ENCODE results near the gene FAM111A. TPM values are rescaled to one million over a fixed set of nuclear protein-coding genes. Genes with fewer than 3 reads are reported as not detected.

Gene FAM111A
- total RNA-seq, 2 donors from 2014 or later: 4.5 to 9.5 TPM

DNA sequence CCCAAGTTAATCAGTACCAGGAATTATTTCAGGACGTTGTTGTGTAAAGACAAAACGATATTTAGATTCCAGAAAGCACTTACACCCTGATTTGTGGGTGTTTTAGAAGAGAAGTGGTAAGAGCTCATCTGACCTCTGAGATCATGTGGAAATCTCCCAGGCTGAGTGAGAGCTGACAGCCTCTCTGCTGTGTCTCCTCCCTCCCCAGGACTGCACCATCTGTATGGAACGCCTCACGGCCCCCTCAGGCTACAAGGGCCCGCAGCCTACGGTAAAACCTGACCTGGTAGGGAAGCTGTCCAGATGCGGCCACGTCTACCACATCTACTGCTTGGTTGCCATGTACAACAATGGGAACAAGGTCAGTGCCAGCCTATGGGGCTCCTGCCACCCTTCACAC, 49.2 kb downstream of the FAM111A start:
- H3K4me3 ChIP-seq: no peak overlapping the region
- H3K36me3 ChIP-seq: no peaks in the 10 kb centered on the region
- no peaks in the 10 kb centered on the region for H3K9me3 ChIP-seq
- H3K27ac ChIP-seq: no peak overlapping the region
- no peaks in the 10 kb centered on the region for H3K27me3 ChIP-seq
- H3K4me1 ChIP-seq: peaks cover 0 to 11% of the 10 kb centered on the region in 2 donors
- TF ChIP-seq, protein P1, sequence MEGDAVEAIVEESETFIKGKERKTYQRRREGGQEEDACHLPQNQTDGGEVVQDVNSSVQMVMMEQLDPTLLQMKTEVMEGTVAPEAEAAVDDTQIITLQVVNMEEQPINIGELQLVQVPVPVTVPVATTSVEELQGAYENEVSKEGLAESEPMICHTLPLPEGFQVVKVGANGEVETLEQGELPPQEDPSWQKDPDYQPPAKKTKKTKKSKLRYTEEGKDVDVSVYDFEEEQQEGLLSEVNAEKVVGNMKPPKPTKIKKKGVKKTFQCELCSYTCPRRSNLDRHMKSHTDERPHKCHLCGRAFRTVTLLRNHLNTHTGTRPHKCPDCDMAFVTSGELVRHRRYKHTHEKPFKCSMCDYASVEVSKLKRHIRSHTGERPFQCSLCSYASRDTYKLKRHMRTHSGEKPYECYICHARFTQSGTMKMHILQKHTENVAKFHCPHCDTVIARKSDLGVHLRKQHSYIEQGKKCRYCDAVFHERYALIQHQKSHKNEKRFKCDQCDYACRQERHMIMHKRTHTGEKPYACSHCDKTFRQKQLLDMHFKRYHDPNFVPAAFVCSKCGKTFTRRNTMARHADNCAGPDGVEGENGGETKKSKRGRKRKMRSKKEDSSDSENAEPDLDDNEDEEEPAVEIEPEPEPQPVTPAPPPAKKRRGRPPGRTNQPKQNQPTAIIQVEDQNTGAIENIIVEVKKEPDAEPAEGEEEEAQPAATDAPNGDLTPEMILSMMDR (IDR thresholded peaks at IDR 0.05): no peak
- no peak for DNase-seq (ENCODE audit: low spot score)

DNA sequence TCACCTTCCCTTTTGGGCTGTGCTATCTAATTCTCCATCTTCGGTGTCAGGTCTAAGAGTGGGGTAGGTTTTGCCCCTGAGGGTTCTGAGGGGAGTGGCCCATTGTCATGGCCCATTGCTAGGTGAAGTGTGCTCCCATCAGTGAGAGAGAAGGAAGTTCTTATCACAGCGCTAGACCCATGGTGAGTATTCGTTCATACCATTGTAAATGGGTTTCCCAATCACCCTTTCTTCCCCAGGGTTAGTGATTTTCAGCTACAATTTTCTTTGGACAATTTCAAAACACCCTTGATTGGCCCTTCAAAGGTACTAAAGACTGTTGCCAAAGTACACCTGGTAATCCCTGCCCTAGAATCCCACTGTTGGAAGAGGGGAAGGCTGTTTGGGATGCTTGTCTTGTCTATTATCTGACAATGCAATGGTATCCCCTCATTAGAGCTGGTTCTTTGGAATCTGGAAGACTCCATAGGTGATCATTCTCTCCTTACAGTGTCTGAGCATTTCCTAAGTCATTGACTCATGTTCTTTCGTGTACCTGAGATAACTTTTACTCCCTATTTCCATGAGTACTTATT, 49.9 kb downstream of the FAM111A start:
- Histone ChIP-seq H3K27me3 (no peaks in the 10 kb centered on the region), H3K4me3 (no peak overlapping the region), H3K9me3 (no peaks in the 10 kb centered on the region), H3K4me1 (peaks cover 0 to 8% of the 10 kb centered on the region in 2 donors), H3K36me3 (no peaks in the 10 kb centered on the region), H3K27ac (no peak overlapping the region)
- TF ChIP-seq, protein P1 (IDR thresholded peaks at IDR 0.05): no peak
- no peak for DNase-seq (ENCODE audit: low spot score)

- H3K9me3 ChIP-seq: no peaks in the 10 kb centered on the region
- H3K27ac ChIP-seq: no peak overlapping the region
- no peak for DNase-seq (ENCODE audit: low spot score)
- no peak overlapping the region for H3K4me3 ChIP-seq
- H3K36me3 ChIP-seq: no peaks in the 10 kb centered on the region
- TF ChIP-seq, protein P1 (IDR thresholded peaks at IDR 0.05): no peak
- H3K27me3 ChIP-seq: no peaks in the 10 kb centered on the region
- peaks cover 0 to 10% of the 10 kb centered on the region in 2 donors for H3K4me1 ChIP-seq
Measured at GRCh38 chr11:59193587-59194130, 51.0 kb downstream of the FAM111A start.

DNA sequence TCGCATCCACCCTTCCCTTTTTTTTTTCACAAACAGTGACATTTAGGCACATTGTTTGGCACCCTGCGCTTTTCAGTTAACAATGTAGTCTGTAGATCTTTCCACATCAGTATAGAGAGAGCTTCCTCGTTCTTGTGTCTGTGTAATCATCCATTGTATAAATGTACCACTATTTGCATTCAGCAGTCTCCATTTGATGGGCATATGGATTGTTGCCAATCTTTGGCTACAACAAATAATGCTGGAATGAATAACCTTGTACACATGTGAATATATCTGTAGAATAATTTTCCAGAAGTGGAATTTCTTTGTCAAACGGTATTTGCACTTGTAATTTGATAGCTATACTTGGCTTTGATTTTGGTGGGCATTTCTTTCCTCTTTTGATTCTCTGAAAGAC, 52.9 kb downstream of the FAM111A start:
- no peak for DNase-seq (ENCODE audit: low spot score)
- H3K4me3 ChIP-seq: no peak overlapping the region
- peaks cover 0 to 12% of the 10 kb centered on the region in 2 donors for H3K4me1 ChIP-seq
- no peaks in the 10 kb centered on the region for H3K27me3 ChIP-seq
- no peak overlapping the region for H3K27ac ChIP-seq
- H3K36me3 ChIP-seq: no peaks in the 10 kb centered on the region
- TF ChIP-seq, protein P1 (IDR thresholded peaks at IDR 0.05): no peak
- H3K9me3 ChIP-seq: no peaks in the 10 kb centered on the region

- peaks cover 0 to 12% of the 10 kb centered on the region in 2 donors for H3K4me1 ChIP-seq
- no peaks in the 10 kb centered on the region for H3K27me3 ChIP-seq
- H3K4me3 ChIP-seq: no peak overlapping the region
- TF ChIP-seq, protein P1 (IDR thresholded peaks at IDR 0.05): no peak
- DNase-seq (ENCODE audit: low spot score): no peak
- no peaks in the 10 kb centered on the region for H3K36me3 ChIP-seq
- H3K9me3 ChIP-seq: no peaks in the 10 kb centered on the region
- no peak overlapping the region for H3K27ac ChIP-seq
Measured at GRCh38 chr11:59196777-59197176, 54.1 kb downstream of the FAM111A start.

- Histone ChIP-seq H3K4me1 (peaks cover 0 to 12% of the 10 kb centered on the region in 2 donors), H3K9me3 (no peaks in the 10 kb centered on the region), H3K4me3 (no peak overlapping the region), H3K27me3 (no peaks in the 10 kb centered on the region), H3K27ac (no peak overlapping the region), H3K36me3 (no peaks in the 10 kb centered on the region)
- DNase-seq (ENCODE audit: low spot score): peak; percentile 73
- TF ChIP-seq, protein P1 (IDR thresholded peaks at IDR 0.05): no peak
Measured at GRCh38 chr11:59197991-59198390, 55.3 kb downstream of the FAM111A start.
